ENCODE data around the gene CUX1.
"Not testable (repeated sequence)": the region's sequence is repeated elsewhere in the genome, so short reads cannot be mapped to it uniquely, and the experiment has no call there.

DNA sequence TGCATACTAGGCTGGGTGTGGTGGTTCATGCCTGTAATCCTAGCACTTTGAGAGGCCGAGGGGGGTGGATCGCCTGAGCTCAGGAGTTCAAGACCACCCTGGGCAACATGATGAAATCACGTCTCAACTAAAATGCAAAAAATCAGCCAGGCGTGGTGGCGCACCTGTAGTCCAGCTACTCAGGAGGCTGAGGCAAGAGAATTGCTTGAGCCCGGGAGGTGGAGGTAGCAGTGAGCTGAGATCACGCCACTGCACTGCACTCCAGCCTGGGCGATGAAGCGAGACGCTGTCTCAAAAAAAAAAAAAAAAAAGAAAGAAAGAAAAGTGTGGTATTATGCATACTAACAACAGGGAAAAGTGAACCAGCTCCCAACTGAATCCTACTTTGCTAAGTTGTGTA, 19.3 kb upstream of the CUX1 start:
- TF ChIP-seq, protein P1, sequence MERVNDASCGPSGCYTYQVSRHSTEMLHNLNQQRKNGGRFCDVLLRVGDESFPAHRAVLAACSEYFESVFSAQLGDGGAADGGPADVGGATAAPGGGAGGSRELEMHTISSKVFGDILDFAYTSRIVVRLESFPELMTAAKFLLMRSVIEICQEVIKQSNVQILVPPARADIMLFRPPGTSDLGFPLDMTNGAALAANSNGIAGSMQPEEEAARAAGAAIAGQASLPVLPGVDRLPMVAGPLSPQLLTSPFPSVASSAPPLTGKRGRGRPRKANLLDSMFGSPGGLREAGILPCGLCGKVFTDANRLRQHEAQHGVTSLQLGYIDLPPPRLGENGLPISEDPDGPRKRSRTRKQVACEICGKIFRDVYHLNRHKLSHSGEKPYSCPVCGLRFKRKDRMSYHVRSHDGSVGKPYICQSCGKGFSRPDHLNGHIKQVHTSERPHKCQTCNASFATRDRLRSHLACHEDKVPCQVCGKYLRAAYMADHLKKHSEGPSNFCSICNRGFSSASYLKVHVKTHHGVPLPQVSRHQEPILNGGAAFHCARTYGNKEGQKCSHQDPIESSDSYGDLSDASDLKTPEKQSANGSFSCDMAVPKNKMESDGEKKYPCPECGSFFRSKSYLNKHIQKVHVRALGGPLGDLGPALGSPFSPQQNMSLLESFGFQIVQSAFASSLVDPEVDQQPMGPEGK (CRISPR knock-in tag; IDR thresholded peaks at IDR 0.05; ENCODE audit: borderline replicate concordance): not testable (repeated sequence)
- TF ChIP-seq ZNF565 (CRISPR knock-in tag; conservative IDR thresholded peaks at IDR 0.05; ENCODE audit: low read depth); RARB (CRISPR knock-in tag; IDR thresholded peaks at IDR 0.05); CSDC2 (CRISPR knock-in tag; IDR thresholded peaks at IDR 0.05); ZFP30 (CRISPR knock-in tag; IDR thresholded peaks at IDR 0.05); BACH2 (CRISPR knock-in tag; IDR thresholded peaks at IDR 0.05; ENCODE audit: borderline replicate concordance); ISL1 (CRISPR knock-in tag; IDR thresholded peaks at IDR 0.05); ZNF8 (CRISPR knock-in tag; IDR thresholded peaks at IDR 0.05); SNAI2 (CRISPR knock-in tag; IDR thresholded peaks at IDR 0.05); ESRRG (CRISPR knock-in tag; IDR thresholded peaks at IDR 0.05); ZFP3 (CRISPR knock-in tag; IDR thresholded peaks at IDR 0.05); POU6F1 (CRISPR knock-in tag; IDR thresholded peaks at IDR 0.05; ENCODE audit: borderline replicate concordance, low read depth); ARNTL (CRISPR knock-in tag; IDR thresholded peaks at IDR 0.05; ENCODE audit: borderline replicate concordance, low read depth): not testable (repeated sequence)
- TF ChIP-seq, protein P2, sequence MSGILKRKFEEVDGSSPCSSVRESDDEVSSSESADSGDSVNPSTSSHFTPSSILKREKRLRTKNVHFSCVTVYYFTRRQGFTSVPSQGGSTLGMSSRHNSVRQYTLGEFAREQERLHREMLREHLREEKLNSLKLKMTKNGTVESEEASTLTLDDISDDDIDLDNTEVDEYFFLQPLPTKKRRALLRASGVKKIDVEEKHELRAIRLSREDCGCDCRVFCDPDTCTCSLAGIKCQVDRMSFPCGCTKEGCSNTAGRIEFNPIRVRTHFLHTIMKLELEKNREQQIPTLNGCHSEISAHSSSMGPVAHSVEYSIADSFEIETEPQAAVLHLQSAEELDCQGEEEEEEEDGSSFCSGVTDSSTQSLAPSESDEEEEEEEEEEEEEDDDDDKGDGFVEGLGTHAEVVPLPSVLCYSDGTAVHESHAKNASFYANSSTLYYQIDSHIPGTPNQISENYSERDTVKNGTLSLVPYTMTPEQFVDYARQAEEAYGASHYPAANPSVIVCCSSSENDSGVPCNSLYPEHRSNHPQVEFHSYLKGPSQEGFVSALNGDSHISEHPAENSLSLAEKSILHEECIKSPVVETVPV (CRISPR knock-in tag; IDR thresholded peaks at IDR 0.05): not testable (repeated sequence)

Data from SK-N-SH treated with all-trans-retinoic acid at 6 μM for 48 hours (cell line).